Kidney (tissue), 22 donors: ENCODE measurements around the gene VWA5B2. TPM values are rescaled to one million over a fixed set of nuclear protein-coding genes. Genes with fewer than 3 reads are reported as not detected.
A peak's percentile ranks its signal among the peaks of the same experiment; 100 is the strongest.

ENCODE experiments used
- DNase-seq, 5 donors: peaks; one replicate each; pipeline ENCODE4 v3.0.0-alpha.2; 2013 to 2020
- FAIRE-seq: peaks from 2 replicates; lab custom pipeline; 2012; peaks lifted over from hg19 to GRCh38; lab: Jason Lieb, UNC
- H3K27ac ChIP-seq, 2 donors: one replicate each; pipeline ENCODE4 v1.7.0; 2013; ENCODE audit warnings: low read depth in 2 of 2, low read length in 2 of 2, inconsistent platforms in 1 of 2
- H3K27me3 ChIP-seq: one replicate; pipeline ENCODE4 v1.7.1; 2013; ENCODE audit warnings: low read length, inconsistent platforms; ENCODE audit not compliant: control insufficient read depth, insufficient read depth
- H3K36me3 ChIP-seq, 3 donors: one replicate each; pipeline versions ENCODE4 v1.7.0 to v1.7.1; 2013; ENCODE audit warnings: low read length in 3 of 3, control low read depth in 1 of 3, inconsistent platforms in 1 of 3; ENCODE audit not compliant: insufficient read depth in 3 of 3, control insufficient read depth in 2 of 3
- H3K4me1 ChIP-seq, 3 donors: one replicate each; pipeline versions ENCODE4 v1.7.0 to v1.7.1; 2013; ENCODE audit warnings: low read length in 3 of 3, inconsistent platforms in 1 of 3, low read depth in 1 of 3; ENCODE audit not compliant: control insufficient read depth in 2 of 3, insufficient read depth in 2 of 3
- H3K4me3 ChIP-seq, 3 donors: one replicate each; pipeline versions ENCODE4 v1.7.0 to v1.8.1; 2013; ENCODE audit warnings: low read length in 3 of 3, control low read depth in 1 of 3, inconsistent platforms in 1 of 3
- H3K9ac ChIP-seq, 3 donors: one replicate each; pipeline versions ENCODE4 v1.7.0 to v1.7.1; 2013; ENCODE audit warnings: low read length in 3 of 3, control low read depth in 1 of 3, inconsistent platforms in 1 of 3
- H3K9me3 ChIP-seq, 3 donors: one replicate each; pipeline versions ENCODE4 v1.7.0 to v1.7.1; 2013; ENCODE audit warnings: low read length in 3 of 3, control low read depth in 1 of 3, inconsistent platforms in 1 of 3; ENCODE audit not compliant: control insufficient read depth in 2 of 3, insufficient read depth in 1 of 3
- CTCF ChIP-seq: IDR thresholded peaks from 3 replicates; pipeline ENCODE4 v1.5.1; 2012; ENCODE audit warnings: mild to moderate bottlenecking, moderate library complexity, borderline replicate concordance; ENCODE audit not compliant: insufficient read depth; ENCODE audit errors: extremely low read depth
- intact Hi-C: fragments of 100-400 bp; cut with DNase I; formaldehyde crosslinking; loops from one replicate; pipeline ENCODE4 v1.11.1; 2022
- long read RNA-seq, 10 donors: library from polyadenylated mRNA in 1 of 10; unstranded in 1 of 10; transcript quantifications; one replicate each; pipeline ENCODE4 v2.0.0 and lab custom pipeline, GENCODE V29; 2021 to 2026
- polyA plus RNA-seq: library from polyadenylated mRNA; stranded (reverse); fragments of 350-450 nt; fragmentation: Illumina TruSeq; extraction: RNeasy Lipid Tissue Mini Kit (QIAGEN cat#74804); gene quantifications from one replicate; pipeline ENCODE4 v1.2.3, GENCODE V29; 2014; ENCODE audit warnings: low read depth, low replicate concordance; ENCODE audit not compliant: insufficient read depth
- total RNA-seq: library from RNA; stranded (reverse); fragmentation: NEBNext Ultra II Directional; extraction: Animal tissue kit (Norgen Biotek cat#: 25700); gene quantifications from one replicate; pipeline ENCODE4 v1.2.1, GENCODE V29; 2021
- donor health status: control.
- donor health status: control.
- donor health status: control.
- donor health status: control.
- donor health status: control.
- donor health status: DM: yes; HTN: yes; CAD: no.
- donor health status: Normal renal cell carcinoma (clear cell type).

The VWA5B2 gene
- total RNA-seq (0.25 TPM), polyA plus RNA-seq (0.11 TPM)
- long read RNA-seq, donor 1 = 0 reads
- long read RNA-seq, donor 2, partial matches to known transcripts = 13 of 13 reads
- long read RNA-seq, donor 2, other reads (novel, unspliced or antisense) = 0 of 13 reads
- long read RNA-seq, donor 3, partial matches to known transcripts = 6 of 30 reads
- long read RNA-seq, donor 3, other reads (novel, unspliced or antisense) = 24 of 30 reads
- long read RNA-seq, donor 4 = 0 reads
- long read RNA-seq, donor 5 = 0 reads
- long read RNA-seq, donor 6 = 0 reads
- long read RNA-seq, donor 7 = 0 reads
- long read RNA-seq, donor 8 = 0 reads
- long read RNA-seq, donor 9 = 0 reads
- long read RNA-seq, donor 10 = 0 reads

- Histone ChIP-seq H3K4me3 (peak within 1 kb of the TSS; percentile 20 to 54 (median 38)), H3K9me3 (no peaks in the 10 kb centered on the region), H3K36me3 (no peaks in the 10 kb centered on the region), H3K27me3 (peaks cover 21% of the 10 kb centered on the region), H3K9ac (no peak within 1 kb of the TSS), H3K4me1 (peaks cover 0 to 14% (median 0%) of the 10 kb centered on the region in 3 donors), H3K27ac (no peak within 1 kb of the TSS)
- FAIRE-seq = no peak
- TF ChIP-seq CTCF = no peak
- peak; percentile 75 to 88 (median 82) for DNase-seq
- intact Hi-C loops = no loop called here
Observed at GRCh38 chr3:184229394-184230080, at the start of gene VWA5B2. Gene VWA5B2, plus strand, starts transcription at chr3:184229585. Its CDS starts 944 bp downstream, at chr3:184230529.

GRCh38 chr3:184180165-184180564 lies 49.2 kb upstream of the VWA5B2 start:
- Histone ChIP-seq H3K27me3 (no peaks in the 10 kb centered on the region), H3K27ac (no peak overlapping the region), H3K9ac (no peak overlapping the region), H3K4me1 (peaks cover 0 to 28% (median 10%) of the 10 kb centered on the region in 3 donors), H3K4me3 (no peak overlapping the region), H3K9me3 (no peaks in the 10 kb centered on the region), H3K36me3 (peaks cover 9 to 71% (median 51%) of the 10 kb centered on the region in 3 donors)
- intact Hi-C loops = no loop called here
- DNase-seq = no peak
- no peak for TF ChIP-seq CTCF
- no peak for FAIRE-seq

GRCh38 chr3:184181596-184181995 lies 47.8 kb upstream of the VWA5B2 start:
- peaks cover 0 to 22% (median 9%) of the 10 kb centered on the region in 3 donors for H3K4me1 ChIP-seq
- no peak for FAIRE-seq
- H3K9ac ChIP-seq = no peak overlapping the region
- H3K27me3 ChIP-seq = no peaks in the 10 kb centered on the region
- no peak for TF ChIP-seq CTCF
- no peak overlapping the region for H3K27ac ChIP-seq
- intact Hi-C loops = no loop called here
- H3K36me3 ChIP-seq = peaks cover 9 to 71% (median 51%) of the 10 kb centered on the region in 3 donors
- DNase-seq = no peak
- H3K4me3 ChIP-seq = no peak overlapping the region
- H3K9me3 ChIP-seq = no peaks in the 10 kb centered on the region
